Brain microvascular endothelial cell (primary cell): Measurements from ENCODE around the gene MRPL14.
"Not testable (repeated sequence)": the region's sequence is repeated elsewhere in the genome, so short reads cannot be mapped to it uniquely, and the experiment has no call there.

Experiments used
- DNase-seq: peaks from one replicate; pipeline ENCODE4 v3.0.0-alpha.2; 2020
- H3K27ac ChIP-seq: fragments of 250-450 bp; sonication (Bioruptor Pico); 2 replicates; pipeline ENCODE4 v1.5.1; 2020; ENCODE audit warnings: mild to moderate bottlenecking, moderate library complexity
- H3K27me3 ChIP-seq: fragments of 250-450 bp; sonication (Bioruptor Pico); replicated peaks from 2 replicates; pipeline ENCODE4 v1.5.1; 2020; ENCODE audit warnings: mild to moderate bottlenecking
- H3K36me3 ChIP-seq: fragments of 250-450 bp; sonication (Bioruptor Pico); replicated peaks from 2 replicates; pipeline ENCODE4 v1.5.1; 2020; ENCODE audit warnings: mild to moderate bottlenecking
- H3K4me3 ChIP-seq: 2 replicates; pipeline ENCODE4 v1.5.1; 2011; ENCODE audit warnings: low read depth, mild to moderate bottlenecking, control low read depth, low read length, moderate library complexity
- CTCF ChIP-seq: IDR thresholded peaks from 2 replicates; pipeline ENCODE4 v1.5.1; 2011; ENCODE audit warnings: low read depth, mild to moderate bottlenecking, moderate library complexity, low read length, control low read depth, inconsistent platforms; ENCODE audit errors: missing control alignments
- in situ Hi-C: cut with HindIII; loops from 2 replicates; pipeline ENCODE4 v1.10.0; 2017; ENCODE audit warnings: low sequenced_read_pairs, low pct_ligation_motif_present

The MRPL14 gene

GRCh38 chr6:44100088-44100550, 27.1 kb downstream of the MRPL14 start:
- H3K4me3 ChIP-seq = no peak overlapping the region
- no peak overlapping the region for H3K27ac ChIP-seq
- peak; percentile 41 for DNase-seq
- TF ChIP-seq CTCF = peak; percentile 84
- H3K36me3 ChIP-seq = peaks cover 21% of the 10 kb centered on the region
- no peaks in the 10 kb centered on the region for H3K27me3 ChIP-seq
- in situ Hi-C loops = no loop called here

DNA sequence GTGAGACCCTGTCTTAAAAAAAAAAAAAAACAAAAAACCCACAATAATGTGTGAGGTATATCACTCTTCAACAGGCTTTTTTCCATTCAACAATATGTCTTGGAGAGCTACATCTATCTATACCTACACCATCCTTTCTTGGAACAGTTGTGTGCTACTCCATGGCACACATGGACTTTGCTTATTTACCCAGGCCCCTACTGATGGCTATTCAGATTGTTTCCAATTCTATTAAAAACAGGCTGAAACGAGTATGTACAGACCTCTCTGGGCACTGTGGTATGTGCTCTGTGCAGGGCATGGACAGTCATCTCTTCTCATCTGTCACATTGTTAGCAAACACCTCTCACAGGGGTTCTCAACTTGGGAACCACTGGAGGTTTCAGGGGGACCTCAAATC, 28.1 kb downstream of the MRPL14 start:
- DNase-seq = no peak
- in situ Hi-C loops = no loop called here
- Histone ChIP-seq H3K4me3 (no peak overlapping the region), H3K36me3 (peaks cover 20% of the 10 kb centered on the region), H3K27ac (no peak overlapping the region), H3K27me3 (no peaks in the 10 kb centered on the region)
- TF ChIP-seq CTCF = no peak

GRCh38 chr6:44097782-44098317, 29.4 kb downstream of the MRPL14 start:
- no peak for DNase-seq
- H3K4me3 ChIP-seq = no peak overlapping the region
- in situ Hi-C loops = no loop called here
- H3K27ac ChIP-seq = no peak overlapping the region
- H3K36me3 ChIP-seq = peaks cover 11% of the 10 kb centered on the region
- H3K27me3 ChIP-seq = no peaks in the 10 kb centered on the region
- TF ChIP-seq CTCF = no peak

- Histone ChIP-seq H3K36me3 (peaks cover 11% of the 10 kb centered on the region), H3K4me3 (no peak overlapping the region), H3K27ac (no peak overlapping the region), H3K27me3 (no peaks in the 10 kb centered on the region)
- TF ChIP-seq CTCF = peak; percentile 86
- peak; percentile 59 for DNase-seq
- in situ Hi-C loops = no loop called here
Observed at GRCh38 chr6:44096612-44097011, 30.6 kb downstream of the MRPL14 start.

GRCh38 chr6:44095243-44095623, 32.0 kb downstream of the MRPL14 start:
- H3K27ac ChIP-seq, in situ Hi-C loops, H3K4me3 ChIP-seq, DNase-seq, H3K27me3 ChIP-seq, H3K36me3 ChIP-seq: not testable (repeated sequence)

- DNase-seq = no peak
- in situ Hi-C loops = no loop called here
Observed at GRCh38 chr6:44094403-44095242, 32.6 kb downstream of the MRPL14 start.

More at GRCh38 chr6:44094403-44095242, 32.6 kb downstream of the MRPL14 start:
- peaks cover 3% of the 10 kb centered on the region for H3K36me3 ChIP-seq
- no peaks in the 10 kb centered on the region for H3K27me3 ChIP-seq
- TF ChIP-seq CTCF = no peak
- no peak overlapping the region for H3K27ac ChIP-seq
- no peak overlapping the region for H3K4me3 ChIP-seq
